HAP-1 (cell line): ENCODE results near the gene EXOSC3.
"Not testable (repeated sequence)": the region's sequence is repeated elsewhere in the genome, so short reads cannot be mapped to it uniquely, and the experiment has no call there.

ENCODE experiments used
- DNase-seq, 2 experiments: peaks; one replicate each; pipeline ENCODE4 v3.0.0-alpha.2; 2016 to 2020; ENCODE audit warnings: low spot score in 2 of 2
- H3K27me3 ChIP-seq: fragments of 250-450 bp; sonication (Bioruptor Pico); 2 replicates; pipeline ENCODE4 v1.5.1; 2020; ENCODE audit warnings: low read depth, mild to moderate bottlenecking, moderate library complexity
- H3K36me3 ChIP-seq: fragments of 250-450 bp; sonication (Bioruptor Pico); replicated peaks from 2 replicates; pipeline ENCODE4 v1.5.1; 2020; ENCODE audit warnings: mild to moderate bottlenecking
- H3K4me1 ChIP-seq: fragments of 250-450 bp; sonication (Bioruptor Pico); 2 replicates; pipeline ENCODE4 v1.5.1; 2020; ENCODE audit warnings: mild to moderate bottlenecking
- H3K4me3 ChIP-seq: fragments of 250-450 bp; sonication (Bioruptor Pico); 2 replicates; pipeline ENCODE4 v1.5.1; 2020; ENCODE audit warnings: mild to moderate bottlenecking, moderate library complexity
- H3K9me3 ChIP-seq: fragments of 250-450 bp; sonication (Bioruptor Pico); 2 replicates; pipeline ENCODE4 v1.5.1; 2020; ENCODE audit warnings: mild to moderate bottlenecking, moderate library complexity
- in situ Hi-C: fragments of 300-500 bp; cut with MboI; formaldehyde crosslinking; loops from 3 replicates; pipeline ENCODE4 v1.14.3; 2020; ENCODE audit warnings: low sequenced_read_pairs, inconsistent platforms, mixed read lengths

Gene EXOSC3

GRCh38 chr9:37784616-37785483, at the start of gene EXOSC3:
EXOSC3 (minus strand) TSS chr9:37785064; CDS start chr9:37785044, 20 bp downstream.
- H3K4me1 ChIP-seq, result peaks cover 13% of the 10 kb centered on the region
- in situ Hi-C loops, result no loop called here
- peak; percentile 89 to 93 for DNase-seq

GRCh38 chr9:37827483-37828165, 42.8 kb upstream of the EXOSC3 start:
- Histone ChIP-seq H3K27me3 (no peaks in the 10 kb centered on the region), H3K9me3 (no peaks in the 10 kb centered on the region), H3K36me3 (peaks cover 9% of the 10 kb centered on the region), H3K4me3 (no peak overlapping the region), H3K4me1 (no peaks in the 10 kb centered on the region)
- no peak for DNase-seq
- in situ Hi-C loops, result no loop called here

More at GRCh38 chr9:37784616-37785483, at the start of gene EXOSC3:
- Histone ChIP-seq H3K27me3 (no peaks in the 10 kb centered on the region), H3K9me3 (no peaks in the 10 kb centered on the region), H3K36me3 (peaks cover 41% of the 10 kb centered on the region), H3K4me3 (peak within 1 kb of the TSS; percentile 98)

- H3K4me3 ChIP-seq, H3K9me3 ChIP-seq, H3K27me3 ChIP-seq, in situ Hi-C loops, H3K4me1 ChIP-seq, DNase-seq: not testable (repeated sequence)
- peaks cover 11% of the 10 kb centered on the region for H3K36me3 ChIP-seq
These were observed 40.3 kb upstream of the EXOSC3 start for GRCh38 chr9:37825174-37825573.

- Histone ChIP-seq H3K9me3 (no peaks in the 10 kb centered on the region), H3K36me3 (peaks cover 9% of the 10 kb centered on the region), H3K27me3 (no peaks in the 10 kb centered on the region), H3K4me3 (no peak overlapping the region), H3K4me1 (peaks cover 13% of the 10 kb centered on the region)
- DNase-seq, result no peak
- in situ Hi-C loops, result no loop called here
These were observed 35.3 kb upstream of the EXOSC3 start for GRCh38 chr9:37820142-37820541.

- Histone ChIP-seq H3K4me3 (no peak overlapping the region), H3K9me3 (no peaks in the 10 kb centered on the region), H3K4me1 (peaks cover 13% of the 10 kb centered on the region), H3K27me3 (no peaks in the 10 kb centered on the region), H3K36me3 (peaks cover 6% of the 10 kb centered on the region; the same call in 1 of the 2 replicates)
- DNase-seq, result no peak
- in situ Hi-C loops, result no loop called here
These were observed 34.0 kb upstream of the EXOSC3 start for GRCh38 chr9:37818849-37819248.

- no peaks in the 10 kb centered on the region for H3K4me1 ChIP-seq
- H3K27me3 ChIP-seq, result no peaks in the 10 kb centered on the region
- in situ Hi-C loops, result no loop called here
- no peak overlapping the region for H3K4me3 ChIP-seq
- peaks cover 1% of the 10 kb centered on the region for H3K36me3 ChIP-seq
- no peak for DNase-seq
- H3K9me3 ChIP-seq, result no peaks in the 10 kb centered on the region
These were observed 28.0 kb upstream of the EXOSC3 start for GRCh38 chr9:37812773-37813379.

GRCh38 chr9:37811906-37812476, 27.1 kb upstream of the EXOSC3 start:
- in situ Hi-C loops, result no loop called here

GRCh38 chr9:37809676-37810075, 24.8 kb upstream of the EXOSC3 start:
- H3K9me3 ChIP-seq, DNase-seq, H3K27me3 ChIP-seq, H3K4me3 ChIP-seq, in situ Hi-C loops, H3K4me1 ChIP-seq, H3K36me3 ChIP-seq: not testable (repeated sequence)

More at GRCh38 chr9:37811906-37812476, 27.1 kb upstream of the EXOSC3 start:
- Histone ChIP-seq H3K27me3 (no peaks in the 10 kb centered on the region), H3K4me3 (no peak overlapping the region), H3K36me3 (peaks cover 3% of the 10 kb centered on the region), H3K4me1 (no peaks in the 10 kb centered on the region), H3K9me3 (no peaks in the 10 kb centered on the region)
- no peak for DNase-seq

GRCh38 chr9:37806271-37806670, 21.4 kb upstream of the EXOSC3 start:
- Histone ChIP-seq H3K27me3 (no peaks in the 10 kb centered on the region), H3K9me3 (no peaks in the 10 kb centered on the region), H3K4me1 (peaks cover 7% of the 10 kb centered on the region), H3K4me3 (no peak overlapping the region), H3K36me3 (peaks cover 3% of the 10 kb centered on the region; the same call in 1 of the 2 replicates)
- in situ Hi-C loops, result no loop called here
- no peak for DNase-seq

- peak in 1 of 2 experiments; percentile 11 for DNase-seq
- Histone ChIP-seq H3K36me3 (no peaks in the 10 kb centered on the region), H3K27me3 (no peaks in the 10 kb centered on the region), H3K4me3 (peak overlapping the region; percentile 64), H3K9me3 (no peaks in the 10 kb centered on the region), H3K4me1 (peaks cover 12% of the 10 kb centered on the region)
- in situ Hi-C loops, result no loop called here
These were observed 17.3 kb upstream of the EXOSC3 start for GRCh38 chr9:37801959-37802711.

- Histone ChIP-seq H3K36me3 (no peaks in the 10 kb centered on the region), H3K4me1 (peaks cover 12% of the 10 kb centered on the region), H3K27me3 (no peaks in the 10 kb centered on the region), H3K9me3 (no peaks in the 10 kb centered on the region), H3K4me3 (peak overlapping the region; percentile 64)
- in situ Hi-C loops, result no loop called here
- DNase-seq, result peak; percentile 8 to 40
These were observed 16.5 kb upstream of the EXOSC3 start for GRCh38 chr9:37801287-37801850.

- in situ Hi-C loops, result no loop called here
- peak within 1 kb of the TSS; percentile 64 for H3K4me3 ChIP-seq
- peaks cover 12% of the 10 kb centered on the region for H3K4me1 ChIP-seq
- no peaks in the 10 kb centered on the region for H3K9me3 ChIP-seq
- no peaks in the 10 kb centered on the region for H3K27me3 ChIP-seq
- no peaks in the 10 kb centered on the region for H3K36me3 ChIP-seq
- peak; percentile 60 to 93 for DNase-seq
These were observed 15.9 kb upstream of the EXOSC3 start, which contains the start of gene DCAF10 for GRCh38 chr9:37800631-37801286. DCAF10 (plus strand) TSS chr9:37800797; CDS start chr9:37800867, 70 bp downstream.
